Measurements from ENCODE around the gene WIPF2. TPM values are rescaled to one million over a fixed set of nuclear protein-coding genes. Genes with fewer than 3 reads are reported as not detected.
"Not testable (repeated sequence)": the region's sequence is repeated elsewhere in the genome, so short reads cannot be mapped to it uniquely, and the experiment has no call there.

The WIPF2 gene
- total RNA-seq, 2 donors from 2014 or later = 25.7 to 26.4 TPM

- H3K27ac Mint-ChIP-seq; ATAC-seq; DNase-seq (ENCODE audit: low spot score in 2 of 2); H3K9me3 Mint-ChIP-seq: not testable (repeated sequence)
- H3K36me3 Mint-ChIP-seq = peaks cover 28 to 43% of the 10 kb centered on the region in 2 donors
Measured at GRCh38 chr17:40299159-40299757, 80.2 kb downstream of the WIPF2 start.

DNA sequence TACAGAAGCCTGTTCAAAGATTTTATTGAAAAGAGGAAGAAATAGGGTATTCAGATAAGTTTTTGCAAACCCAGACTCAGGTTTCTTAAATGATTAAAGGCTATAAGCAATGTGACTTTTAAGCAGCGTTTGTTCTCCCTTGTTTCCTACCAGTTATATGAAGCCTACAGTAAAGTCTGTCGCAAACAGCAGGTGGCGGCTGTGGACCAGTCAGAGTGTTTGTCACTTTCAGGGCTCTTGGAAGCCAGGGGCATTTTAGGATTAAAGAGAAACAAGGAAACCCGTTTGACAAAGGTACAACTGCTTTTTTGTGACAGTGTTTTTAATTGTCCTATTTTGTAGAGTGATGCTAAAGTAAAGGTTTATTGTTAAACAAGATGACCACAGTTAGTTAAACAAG, 82.2 kb downstream of the WIPF2 start:
- DNase-seq (ENCODE audit: low spot score in 2 of 2) = no peak
- Mint-ChIP-seq H3K36me3 (peaks cover 21 to 35% of the 10 kb centered on the region in 2 donors), H3K9me3 (no peaks in the 10 kb centered on the region), H3K27ac (no peak overlapping the region)
- no peak for ATAC-seq

DNA sequence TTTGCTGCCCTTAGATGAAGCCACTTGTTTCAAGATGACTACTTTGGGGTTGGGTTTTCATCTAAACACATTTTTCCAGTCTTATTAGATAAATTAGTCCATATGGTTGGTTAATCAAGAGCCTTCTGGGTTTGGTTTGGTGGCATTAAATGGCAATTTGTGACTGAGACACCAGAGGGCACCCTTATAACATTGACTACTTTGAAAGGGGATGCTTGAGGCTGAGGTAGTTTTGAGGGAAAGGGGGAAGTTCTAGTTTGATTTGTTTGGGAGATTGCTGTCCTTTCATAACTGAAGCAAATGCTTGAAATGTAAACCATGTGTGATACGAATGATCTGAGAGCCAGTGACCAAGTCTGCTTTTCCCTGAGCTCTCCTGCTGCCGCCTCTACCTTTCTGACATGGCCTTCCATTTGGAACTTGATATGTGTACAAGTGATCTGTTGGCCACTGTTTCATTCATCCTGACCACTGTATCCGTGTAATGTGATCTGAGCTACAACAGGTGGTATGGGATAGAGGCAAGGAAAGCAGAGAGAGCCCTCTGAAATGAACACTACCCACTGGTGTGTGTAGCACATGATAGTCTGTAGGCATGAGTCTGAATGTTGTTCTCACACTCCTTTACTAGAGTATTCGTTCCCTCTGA, 84.0 kb downstream of the WIPF2 start:
- Mint-ChIP-seq H3K27ac (no peak overlapping the region), H3K9me3 (no peaks in the 10 kb centered on the region), H3K36me3 (peaks cover 12 to 24% of the 10 kb centered on the region in 2 donors)
- ATAC-seq (peak in 1 of 2 donors; percentile 41), DNase-seq (ENCODE audit: low spot score in 2 of 2) (peak in 1 of 2 donors; percentile 46)

GRCh38 chr17:40303708-40304551, 84.8 kb downstream of the WIPF2 start:
- Mint-ChIP-seq H3K9me3 (no peaks in the 10 kb centered on the region), H3K27ac (no peak overlapping the region), H3K36me3 (peaks cover 12 to 20% of the 10 kb centered on the region in 2 donors)
- DNase-seq (ENCODE audit: low spot score in 2 of 2) (no peak), ATAC-seq (no peak)

DNA sequence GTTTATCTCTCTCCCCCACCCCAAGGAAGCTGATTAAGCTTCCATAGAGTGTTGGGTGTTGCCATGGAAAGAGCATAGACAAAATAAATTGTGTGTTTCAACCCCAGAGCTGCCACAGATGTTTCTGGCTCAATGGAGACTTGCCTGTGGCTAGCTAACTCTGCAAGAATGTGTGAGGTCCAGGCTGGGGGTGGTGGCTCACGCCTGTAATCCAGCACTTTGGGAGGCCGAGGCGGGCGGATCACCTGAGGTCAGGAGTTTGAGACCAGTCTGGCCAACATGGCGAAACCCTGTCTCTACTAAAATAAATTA, 85.4 kb downstream of the WIPF2 start:
- not testable (repeated sequence) for ATAC-seq; DNase-seq (ENCODE audit: low spot score in 2 of 2); H3K9me3 Mint-ChIP-seq; H3K27ac Mint-ChIP-seq
- H3K36me3 Mint-ChIP-seq = peaks cover 12 to 20% of the 10 kb centered on the region in 2 donors

DNA sequence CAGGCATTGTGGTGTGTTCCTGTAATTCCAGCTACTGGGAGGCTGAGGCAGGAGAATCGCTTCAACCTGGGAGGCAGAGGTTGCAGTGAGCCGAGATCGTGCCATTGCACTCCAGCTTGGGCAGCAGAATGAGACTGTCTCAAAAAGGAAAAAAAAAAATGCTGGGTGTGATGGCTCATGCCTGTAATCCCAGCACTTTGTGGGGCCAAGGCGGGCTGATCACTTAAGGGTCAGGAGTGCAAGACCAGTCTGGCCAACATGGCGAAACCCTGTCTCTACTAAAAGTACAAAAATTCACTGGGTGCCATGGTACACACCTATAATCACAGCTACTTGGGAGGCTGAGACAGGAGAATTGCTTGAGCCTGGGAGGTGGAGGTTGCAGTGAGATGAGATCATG, 85.8 kb downstream of the WIPF2 start:
- H3K27ac Mint-ChIP-seq; DNase-seq (ENCODE audit: low spot score in 2 of 2); ATAC-seq; H3K9me3 Mint-ChIP-seq: not testable (repeated sequence)
- peaks cover 12 to 20% of the 10 kb centered on the region in 2 donors for H3K36me3 Mint-ChIP-seq

DNA sequence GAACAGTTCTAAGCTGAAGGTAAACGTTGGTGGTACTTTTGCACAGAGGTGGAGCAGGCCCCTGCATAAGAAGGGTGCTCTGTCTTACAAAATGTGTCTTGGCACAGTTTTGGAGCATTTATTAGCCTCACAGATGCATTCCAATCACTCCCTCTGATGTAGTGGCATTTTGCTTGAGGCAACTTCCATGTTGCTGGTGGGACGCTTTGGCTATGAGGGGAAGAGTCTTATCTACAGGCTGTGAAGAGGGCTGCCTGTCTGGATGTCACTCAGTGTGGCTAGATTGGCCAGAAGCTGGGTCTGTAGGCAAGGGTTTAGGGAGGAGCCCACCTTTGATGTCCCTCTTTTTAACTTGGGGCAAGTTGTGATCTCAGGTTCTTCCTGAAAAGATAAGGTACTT, 87.3 kb downstream of the WIPF2 start:
- ATAC-seq (no peak), DNase-seq (ENCODE audit: low spot score in 2 of 2) (no peak)
- Mint-ChIP-seq H3K36me3 (peaks cover 10 to 18% of the 10 kb centered on the region in 2 donors), H3K27ac (no peak overlapping the region), H3K9me3 (no peaks in the 10 kb centered on the region)

DNA sequence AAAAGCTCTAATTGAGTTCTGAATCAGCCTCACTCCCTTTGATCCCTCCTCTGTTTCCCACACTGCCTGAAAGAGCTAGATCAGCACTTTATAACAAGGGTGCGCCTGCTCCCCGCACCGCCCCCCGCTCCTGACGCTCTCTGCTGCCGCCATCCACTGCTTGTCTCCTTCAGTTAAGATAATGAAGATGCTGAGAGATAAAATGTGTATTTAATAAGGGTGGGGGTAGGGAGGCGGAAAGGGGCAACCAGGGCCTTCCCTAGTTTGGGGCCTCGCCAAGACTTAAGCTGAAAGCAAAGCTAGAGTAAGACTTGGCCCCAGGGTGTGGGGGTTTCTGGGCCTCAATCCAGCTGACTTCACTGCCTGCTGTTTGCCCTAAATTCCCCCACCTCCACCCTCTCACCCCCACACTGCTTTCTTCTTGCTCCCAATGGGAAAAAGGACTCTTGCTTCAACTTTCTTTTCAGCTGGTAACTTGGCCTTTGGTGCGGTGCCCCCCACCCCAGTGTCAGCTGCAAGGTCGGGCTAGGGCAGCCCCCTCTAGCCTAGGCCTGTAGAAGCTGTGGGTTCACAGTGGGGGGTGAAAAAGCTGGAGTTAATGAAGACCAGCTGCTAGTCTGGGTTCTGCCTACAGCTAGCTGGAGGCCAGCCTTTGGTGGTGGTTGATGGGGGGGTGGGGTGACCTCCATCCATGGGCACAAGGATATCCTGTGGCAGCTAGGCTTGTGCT, 88.1 kb downstream of the WIPF2 start:
- Mint-ChIP-seq H3K36me3 (peaks cover 8 to 13% of the 10 kb centered on the region in 2 donors), H3K27ac (no peak overlapping the region), H3K9me3 (no peaks in the 10 kb centered on the region)
- no peak for DNase-seq (ENCODE audit: low spot score in 2 of 2)
- peak in 1 of 2 donors; percentile 19 for ATAC-seq

GRCh38 chr17:40307740-40308239, 88.7 kb downstream of the WIPF2 start:
- peaks cover 8% of the 10 kb centered on the region in 2 donors for H3K36me3 Mint-ChIP-seq
- ATAC-seq = no peak
- H3K9me3 Mint-ChIP-seq = no peaks in the 10 kb centered on the region
- H3K27ac Mint-ChIP-seq = no peak overlapping the region
- no peak for DNase-seq (ENCODE audit: low spot score in 2 of 2)

GRCh38 chr17:40309031-40309948, 90.2 kb downstream of the WIPF2 start, which contains the start of gene RARA:
Gene RARA, plus strand, starts transcription at chr17:40309180. Its CDS starts 22,039 bp downstream, at chr17:40331219.
- DNase-seq (ENCODE audit: low spot score in 2 of 2) (no peak), ATAC-seq (peak in 1 of 2 donors; percentile 19)
- H3K27ac Mint-ChIP-seq = no peak within 1 kb of the TSS
- no peaks in the 10 kb centered on the region for H3K9me3 Mint-ChIP-seq
- no peaks in the 10 kb centered on the region for H3K36me3 Mint-ChIP-seq

GRCh38 chr17:40309949-40310510, 90.9 kb downstream of the WIPF2 start:
- ATAC-seq (no peak), DNase-seq (ENCODE audit: low spot score in 2 of 2) (no peak)
- H3K36me3 Mint-ChIP-seq = no peaks in the 10 kb centered on the region
- H3K27ac Mint-ChIP-seq = no peak overlapping the region
- no peaks in the 10 kb centered on the region for H3K9me3 Mint-ChIP-seq

GRCh38 chr17:40310882-40311391, 91.8 kb downstream of the WIPF2 start:
- H3K9me3 Mint-ChIP-seq = no peaks in the 10 kb centered on the region
- ATAC-seq = no peak
- H3K36me3 Mint-ChIP-seq = no peaks in the 10 kb centered on the region
- no peak overlapping the region for H3K27ac Mint-ChIP-seq
- no peak for DNase-seq (ENCODE audit: low spot score in 2 of 2)

GRCh38 chr17:40311575-40311974, 92.5 kb downstream of the WIPF2 start:
- no peak for ATAC-seq
- no peaks in the 10 kb centered on the region for H3K36me3 Mint-ChIP-seq
- no peak overlapping the region for H3K27ac Mint-ChIP-seq

DNA sequence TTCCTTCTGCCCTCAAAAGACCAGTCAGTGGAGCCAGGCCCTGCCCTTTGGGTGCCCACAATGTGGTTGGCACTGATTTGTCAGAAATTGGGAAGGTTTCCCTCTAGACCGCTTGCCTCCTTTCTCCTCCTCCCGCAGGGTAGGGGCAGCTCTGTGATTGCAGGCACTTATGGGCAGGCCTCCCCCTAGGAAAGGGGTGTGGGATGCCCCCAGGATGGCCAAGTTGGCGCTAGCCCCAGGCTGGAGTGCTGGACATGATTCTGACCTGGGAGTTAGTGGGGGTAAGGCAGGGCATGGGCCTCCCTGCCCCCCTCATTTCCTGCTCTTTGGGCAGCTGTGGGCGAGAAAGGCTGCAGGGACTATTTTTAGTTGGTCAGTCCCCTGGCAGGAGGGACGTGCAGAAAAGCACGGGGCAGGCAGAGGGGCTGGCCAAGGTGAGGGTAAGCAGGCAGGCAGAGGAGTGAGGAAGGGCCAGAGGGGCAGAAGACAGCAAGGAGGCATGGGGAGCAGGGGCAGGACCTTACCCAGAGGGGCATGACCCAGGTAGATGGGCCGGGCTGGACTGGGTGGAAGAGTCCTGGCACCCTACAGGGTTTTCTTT, 93.1 kb downstream of the WIPF2 start:
- no peak for DNase-seq (ENCODE audit: low spot score in 2 of 2)
- H3K9me3 Mint-ChIP-seq = no peaks in the 10 kb centered on the region
- no peak for ATAC-seq
- no peak overlapping the region for H3K27ac Mint-ChIP-seq
- H3K36me3 Mint-ChIP-seq = no peaks in the 10 kb centered on the region

More at GRCh38 chr17:40311575-40311974, 92.5 kb downstream of the WIPF2 start:
- no peak for DNase-seq (ENCODE audit: low spot score in 2 of 2)
- H3K9me3 Mint-ChIP-seq = no peaks in the 10 kb centered on the region

All from activated naive CD4-positive, alpha-beta T cell treated with anti-CD3 and anti-CD28 coated beads, Interleukin-2, amount 50 U/mL, for 72 hours (primary cell).